ENCODE data around the gene SLC15A1. TPM values are rescaled to one million over a fixed set of nuclear protein-coding genes. Genes with fewer than 3 reads are reported as not detected.

Gene SLC15A1
- total RNA-seq, 1 experiment from 2014 or later = 1.9 TPM

DNA sequence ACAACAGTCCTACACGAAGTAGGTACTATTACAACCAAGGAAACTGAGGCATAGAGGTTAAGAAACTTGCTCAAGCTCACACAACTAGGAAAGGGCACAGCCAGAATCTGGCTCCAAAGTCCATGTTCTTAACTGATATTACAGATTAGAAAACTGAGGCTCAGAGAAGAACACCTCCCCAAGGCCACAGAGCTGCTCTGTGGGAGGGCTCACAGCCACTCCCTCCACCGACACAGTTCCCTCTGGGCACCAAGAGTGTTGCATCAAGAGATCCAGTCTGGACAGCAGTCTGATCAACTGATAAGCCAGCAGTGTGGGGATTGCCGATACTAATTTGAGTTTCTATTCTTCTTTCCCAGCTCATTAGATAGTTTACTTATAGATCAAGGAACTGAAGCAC lies 29.5 kb downstream of the SLC15A1 start:
- H2BK5ac ChIP-seq (ENCODE audit: insufficient read length, low read length) = no peak overlapping the region
- no peaks in the 10 kb centered on the region for H3K4me1 Mint-ChIP-seq

More for the DNA sequence above, 29.5 kb downstream of the SLC15A1 start:
- no peak overlapping the region for H4K8ac ChIP-seq (replicated peaks; ENCODE audit: insufficient read length, low read depth, low read length)
- no peaks in the 10 kb centered on the region; a peak in 1 of 5 replicates for H3K9me3 Mint-ChIP-seq
- no peak overlapping the region for H3K23ac ChIP-seq (ENCODE audit: insufficient read length, low read depth, low read length)
- H2BK12ac ChIP-seq (ENCODE audit: insufficient read length, low read depth, low read length) = no peak overlapping the region
- H3T11ph ChIP-seq (ENCODE audit: low read length) = no peak overlapping the region
- no peak for DNase-seq
- no peak overlapping the region for H3K27ac ChIP-seq (ENCODE audit: insufficient read length, low read depth, low read length)
- no peak overlapping the region for H3K27ac Mint-ChIP-seq
- H3K18ac ChIP-seq (ENCODE audit: insufficient read length, low read depth, low read length) = no peak overlapping the region
- no peak for TF ChIP-seq CTCF (conservative IDR thresholded peaks at IDR 0.05)
- H3K79me1 ChIP-seq (ENCODE audit: insufficient read depth, low read depth, low read length, poor library complexity, severe bottlenecking) = no peaks in the 10 kb centered on the region
- H2BK15ac ChIP-seq (ENCODE audit: low read depth, low read length) = no peak overlapping the region
- H2BK20ac ChIP-seq (ENCODE audit: low read depth, low read length, poor library complexity, severe bottlenecking) = no peak overlapping the region
- H3K79me2 ChIP-seq (ENCODE audit: insufficient read depth, low read length) = no peaks in the 10 kb centered on the region
- H3K9me3 ChIP-seq (ENCODE audit: control insufficient read depth, low read depth, low read length) = no peaks in the 10 kb centered on the region
- H3K23me2 ChIP-seq (ENCODE audit: insufficient read length, low read depth, low read length, poor library complexity, severe bottlenecking) = no peaks in the 10 kb centered on the region
- no peak overlapping the region for H2AK5ac ChIP-seq (ENCODE audit: insufficient read length, low read length)
- no peak overlapping the region for H3K56ac ChIP-seq (ENCODE audit: insufficient read length, low read depth, low read length)
- no peak overlapping the region for H3K14ac ChIP-seq (ENCODE audit: insufficient read depth, low read length)
- no peaks in the 10 kb centered on the region for H3K27me3 ChIP-seq (ENCODE audit: insufficient read depth, low read length)
- H3K9ac ChIP-seq (ENCODE audit: extremely low read depth, insufficient read length, low read length) = no peak overlapping the region
- H3K27me3 Mint-ChIP-seq (ENCODE audit: low read depth) = no peaks in the 10 kb centered on the region
- no peak overlapping the region for H4K91ac ChIP-seq (ENCODE audit: insufficient read length, low read depth, low read length)
- no peak overlapping the region for H4K5ac ChIP-seq (ENCODE audit: insufficient read length, low read depth, low read length)
- no peak overlapping the region for H2BK120ac ChIP-seq (ENCODE audit: low read depth, low read length, poor library complexity, severe bottlenecking)
- WGBS (ENCODE audit: extremely low coverage, insufficient read length, low lambda C conversion rate) = no CpG with 5 or more reads among the region's 3 CpGs
- H2AFZ ChIP-seq (ENCODE audit: low read length) = no peak overlapping the region
- H3K4me2 ChIP-seq (ENCODE audit: insufficient read depth, insufficient read length, low read length) = no peak overlapping the region
- H4K20me1 ChIP-seq (ENCODE audit: control insufficient read depth, insufficient read depth, insufficient read length) = no peaks in the 10 kb centered on the region
- no peaks in the 10 kb centered on the region for H3K4me1 ChIP-seq (ENCODE audit: insufficient read depth, low read length)
- no peak overlapping the region for H3K4ac ChIP-seq (ENCODE audit: low read depth, low read length)
- no peak overlapping the region for H3K4me3 Mint-ChIP-seq
- no peaks in the 10 kb centered on the region for H3K36me3 Mint-ChIP-seq (ENCODE audit: insufficient read depth in 1 of 3, low read depth in 3 of 3)

Data from H9 (cell line).